ENCODE results near the gene FBXO40.

Gene FBXO40

DNA sequence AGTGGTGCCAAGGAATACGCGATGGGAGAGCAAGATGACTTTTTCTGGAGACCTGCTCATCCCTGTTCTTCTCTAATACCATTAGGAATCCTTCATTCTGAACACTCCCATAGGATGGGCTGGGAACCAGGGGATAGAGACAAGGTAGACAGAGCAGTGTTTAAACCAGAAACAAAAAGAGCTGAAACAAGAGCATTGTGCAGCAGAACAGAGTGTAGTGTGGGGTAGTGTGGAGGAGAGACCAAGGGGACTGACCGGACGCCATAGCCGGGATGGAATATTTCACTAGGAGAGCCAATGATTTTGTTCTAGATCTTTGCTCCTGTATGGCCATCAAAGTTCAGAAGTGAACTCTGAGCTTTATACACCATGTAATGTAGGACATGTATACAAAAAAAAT lies 51.9 kb downstream of the FBXO40 start:
- no peak overlapping the region for H3K14ac ChIP-seq (ENCODE audit: low read length)
- no peak overlapping the region for H2AK5ac ChIP-seq (ENCODE audit: low read depth, low read length)
- H3K23ac ChIP-seq (ENCODE audit: low read depth, low read length, poor library complexity) = no peak overlapping the region
- no peaks in the 10 kb centered on the region for H3K27me3 ChIP-seq (ENCODE audit: control insufficient read depth in 3 of 3, insufficient read depth in 3 of 3, low read depth in 1 of 3, low read length in 3 of 3)
- H3K4me2 ChIP-seq (ENCODE audit: insufficient read depth, low read length, poor library complexity, severe bottlenecking) = no peak overlapping the region
- no peak overlapping the region for H2BK120ac ChIP-seq (ENCODE audit: low read depth, low read length)
- H3K79me1 ChIP-seq (ENCODE audit: low read depth, low read length) = peaks cover 2% of the 10 kb centered on the region
- H3K9me3 ChIP-seq (replicated peaks in 1 of 2; ENCODE audit: control insufficient read depth in 2 of 2, insufficient read depth in 1 of 2, low read depth in 1 of 2, low read length in 2 of 2) = peaks cover 0 to 2% of the 10 kb centered on the region in 2 donors
- H4K91ac ChIP-seq (ENCODE audit: low read depth, low read length, poor library complexity) = no peak overlapping the region
- no peak overlapping the region for H3K4me3 ChIP-seq (ENCODE audit: low read length in 2 of 2)
- WGBS, 2 donors (ENCODE audit: extremely low coverage in 2 of 2, insufficient read length in 2 of 2, insufficient replicate concordance in 1 of 2) = no CpG with 5 or more reads among the region's 5 CpGs
- DNase-seq (ENCODE audit: low spot score) = no peak
- no peak overlapping the region for H2BK5ac ChIP-seq (ENCODE audit: low read length)
- no peak overlapping the region for H3K4ac ChIP-seq (ENCODE audit: low read length)
- no peak overlapping the region for H2AFZ ChIP-seq (ENCODE audit: low read length)
- no peak overlapping the region for H2BK15ac ChIP-seq (ENCODE audit: low read length)
- H3K36me3 ChIP-seq (replicated peaks in 1 of 2; ENCODE audit: control insufficient read depth in 2 of 2, insufficient read depth in 2 of 2, low read length in 2 of 2) = no peaks in the 10 kb centered on the region
- no peak overlapping the region for H2BK12ac ChIP-seq (ENCODE audit: low read length)
- no peak overlapping the region for H4K8ac ChIP-seq (ENCODE audit: low read depth, low read length)
- no peaks in the 10 kb centered on the region for H3K4me1 ChIP-seq (ENCODE audit: control insufficient read depth in 2 of 2, insufficient read depth in 1 of 2, low read depth in 1 of 2, low read length in 2 of 2)
- no peak overlapping the region for H3K27ac ChIP-seq (replicated peaks; ENCODE audit: low read length)
- H3K9ac ChIP-seq (ENCODE audit: low read depth, low read length, poor library complexity) = no peak overlapping the region
- no peak overlapping the region for H3K18ac ChIP-seq (ENCODE audit: low read length)

DNA sequence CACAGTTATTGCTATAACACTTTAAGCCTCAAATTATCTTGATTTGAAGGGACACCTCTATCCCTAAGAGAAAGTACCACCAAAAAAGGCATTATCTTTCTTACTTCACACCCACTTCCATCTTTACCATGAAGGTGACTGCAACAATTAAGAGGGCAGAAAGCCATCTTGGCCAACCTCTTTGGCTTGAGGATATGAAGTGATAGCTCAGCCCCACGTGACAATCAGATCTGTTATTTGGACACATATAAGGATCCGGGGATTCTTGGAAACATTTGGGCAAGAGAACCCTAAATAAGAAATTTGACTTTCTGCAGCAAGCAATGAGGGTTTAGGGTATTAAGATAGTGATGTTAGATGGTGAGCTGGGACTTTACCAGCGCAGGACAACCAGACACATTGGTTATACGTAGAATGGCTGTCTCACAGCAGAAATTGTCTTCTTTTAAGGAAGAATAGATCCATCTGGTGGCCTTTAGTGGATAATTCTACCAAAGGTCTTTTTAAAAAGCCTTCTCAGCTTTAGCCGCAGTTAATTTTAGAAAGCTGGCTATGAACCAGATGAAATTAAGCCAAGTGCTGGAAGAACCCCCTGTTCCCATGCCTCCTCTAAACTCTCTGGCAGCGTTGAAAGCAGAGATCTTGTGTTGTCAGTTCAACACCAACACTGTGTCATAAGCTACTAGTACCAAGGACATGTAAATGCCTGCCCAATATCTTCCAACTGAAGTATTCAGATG lies 55.2 kb downstream of the FBXO40 start:
- Histone ChIP-seq H2AFZ (ENCODE audit: low read length) (no peak overlapping the region), H3K9me3 (replicated peaks in 1 of 2; ENCODE audit: control insufficient read depth in 2 of 2, insufficient read depth in 1 of 2, low read depth in 1 of 2, low read length in 2 of 2) (peaks cover 0 to 2% of the 10 kb centered on the region in 2 donors), H3K23ac (ENCODE audit: low read depth, low read length, poor library complexity) (no peak overlapping the region), H3K79me1 (ENCODE audit: low read depth, low read length) (peaks cover 2% of the 10 kb centered on the region), H2BK12ac (ENCODE audit: low read length) (no peak overlapping the region), H3K18ac (ENCODE audit: low read length) (no peak overlapping the region), H2BK5ac (ENCODE audit: low read length) (no peak overlapping the region), H3K4me3 (ENCODE audit: low read length in 2 of 2) (no peak overlapping the region), H4K8ac (ENCODE audit: low read depth, low read length) (no peak overlapping the region), H4K91ac (ENCODE audit: low read depth, low read length, poor library complexity) (no peak overlapping the region), H2BK120ac (ENCODE audit: low read depth, low read length) (no peak overlapping the region), H3K9ac (ENCODE audit: low read depth, low read length, poor library complexity) (no peak overlapping the region), H3K4ac (ENCODE audit: low read length) (no peak overlapping the region), H3K36me3 (replicated peaks in 1 of 2; ENCODE audit: control insufficient read depth in 2 of 2, insufficient read depth in 2 of 2, low read length in 2 of 2) (no peaks in the 10 kb centered on the region), H2AK5ac (ENCODE audit: low read depth, low read length) (no peak overlapping the region), H3K27me3 (ENCODE audit: control insufficient read depth in 3 of 3, insufficient read depth in 3 of 3, low read depth in 1 of 3, low read length in 3 of 3) (no peaks in the 10 kb centered on the region), H2BK15ac (ENCODE audit: low read length) (no peak overlapping the region), H3K14ac (ENCODE audit: low read length) (no peak overlapping the region), H3K4me1 (ENCODE audit: control insufficient read depth in 2 of 2, insufficient read depth in 1 of 2, low read depth in 1 of 2, low read length in 2 of 2) (no peaks in the 10 kb centered on the region), H3K4me2 (ENCODE audit: insufficient read depth, low read length, poor library complexity, severe bottlenecking) (no peak overlapping the region), H3K27ac (replicated peaks; ENCODE audit: low read length) (no peak overlapping the region)
- no CpG with 5 or more reads among the region's 6 CpGs for WGBS, 2 donors (ENCODE audit: extremely low coverage in 2 of 2, insufficient read length in 2 of 2, insufficient replicate concordance in 1 of 2)
- DNase-seq (ENCODE audit: low spot score) = no peak

GRCh38 chr3:121649645-121650044 lies 56.5 kb downstream of the FBXO40 start:
- H3K4me3 ChIP-seq (ENCODE audit: low read length in 2 of 2) = no peak overlapping the region
- no peak overlapping the region for H2BK12ac ChIP-seq (ENCODE audit: low read length)
- H3K79me1 ChIP-seq (ENCODE audit: low read depth, low read length) = peaks cover 1% of the 10 kb centered on the region
- H3K4me2 ChIP-seq (ENCODE audit: insufficient read depth, low read length, poor library complexity, severe bottlenecking) = no peak overlapping the region
- no peak overlapping the region for H2BK15ac ChIP-seq (ENCODE audit: low read length)
- DNase-seq (ENCODE audit: low spot score) = no peak
- H3K4ac ChIP-seq (ENCODE audit: low read length) = no peak overlapping the region
- no peak overlapping the region for H2BK5ac ChIP-seq (ENCODE audit: low read length)
- no peak overlapping the region for H3K18ac ChIP-seq (ENCODE audit: low read length)
- H3K27me3 ChIP-seq (ENCODE audit: control insufficient read depth in 3 of 3, insufficient read depth in 3 of 3, low read depth in 1 of 3, low read length in 3 of 3) = no peaks in the 10 kb centered on the region
- no peak overlapping the region for H2AK5ac ChIP-seq (ENCODE audit: low read depth, low read length)
- H3K9me3 ChIP-seq (replicated peaks in 1 of 2; ENCODE audit: control insufficient read depth in 2 of 2, insufficient read depth in 1 of 2, low read depth in 1 of 2, low read length in 2 of 2) = no peaks in the 10 kb centered on the region
- H3K36me3 ChIP-seq (replicated peaks in 1 of 2; ENCODE audit: control insufficient read depth in 2 of 2, insufficient read depth in 2 of 2, low read length in 2 of 2) = no peaks in the 10 kb centered on the region
- H3K9ac ChIP-seq (ENCODE audit: low read depth, low read length, poor library complexity) = no peak overlapping the region
- no peak overlapping the region for H3K23ac ChIP-seq (ENCODE audit: low read depth, low read length, poor library complexity)
- no peak overlapping the region for H3K14ac ChIP-seq (ENCODE audit: low read length)
- no peak overlapping the region for H2AFZ ChIP-seq (ENCODE audit: low read length)
- H3K27ac ChIP-seq (replicated peaks; ENCODE audit: low read length) = no peak overlapping the region
- no peak overlapping the region for H2BK120ac ChIP-seq (ENCODE audit: low read depth, low read length)
- no peaks in the 10 kb centered on the region for H3K4me1 ChIP-seq (ENCODE audit: control insufficient read depth in 2 of 2, insufficient read depth in 1 of 2, low read depth in 1 of 2, low read length in 2 of 2)
- no peak overlapping the region for H4K8ac ChIP-seq (ENCODE audit: low read depth, low read length)
- H4K91ac ChIP-seq (ENCODE audit: low read depth, low read length, poor library complexity) = no peak overlapping the region

DNA sequence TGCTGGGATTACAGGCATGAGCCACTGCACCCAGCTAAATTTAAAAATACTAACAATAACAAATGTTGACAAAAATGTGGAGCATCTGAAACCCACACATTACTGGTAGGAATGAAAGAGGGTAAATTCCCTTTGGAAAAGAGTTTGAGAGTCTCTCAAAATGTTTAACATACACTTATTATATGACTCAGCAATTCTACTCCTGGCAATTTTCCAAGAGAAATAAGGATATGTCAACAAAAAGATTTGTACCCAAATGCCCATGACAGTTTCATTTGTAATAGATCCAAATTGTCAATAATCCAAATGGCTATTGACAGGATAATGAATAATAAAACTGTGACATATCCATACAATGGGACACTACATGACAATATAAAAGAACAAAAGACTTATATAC lies 58.5 kb downstream of the FBXO40 start:
- Histone ChIP-seq H3K4me2 (ENCODE audit: insufficient read depth, low read length, poor library complexity, severe bottlenecking) (no peak overlapping the region), H2BK5ac (ENCODE audit: low read length) (no peak overlapping the region), H3K27me3 (ENCODE audit: control insufficient read depth in 3 of 3, insufficient read depth in 3 of 3, low read depth in 1 of 3, low read length in 3 of 3) (no peaks in the 10 kb centered on the region), H3K4me1 (ENCODE audit: control insufficient read depth in 2 of 2, insufficient read depth in 1 of 2, low read depth in 1 of 2, low read length in 2 of 2) (no peaks in the 10 kb centered on the region), H3K27ac (replicated peaks; ENCODE audit: low read length) (no peak overlapping the region), H3K23ac (ENCODE audit: low read depth, low read length, poor library complexity) (no peak overlapping the region), H2AK5ac (ENCODE audit: low read depth, low read length) (no peak overlapping the region), H2AFZ (ENCODE audit: low read length) (no peak overlapping the region), H3K4me3 (ENCODE audit: low read length in 2 of 2) (no peak overlapping the region), H2BK12ac (ENCODE audit: low read length) (no peak overlapping the region), H3K4ac (ENCODE audit: low read length) (no peak overlapping the region), H3K36me3 (replicated peaks in 1 of 2; ENCODE audit: control insufficient read depth in 2 of 2, insufficient read depth in 2 of 2, low read length in 2 of 2) (no peaks in the 10 kb centered on the region), H4K8ac (ENCODE audit: low read depth, low read length) (no peak overlapping the region), H4K91ac (ENCODE audit: low read depth, low read length, poor library complexity) (no peak overlapping the region), H3K14ac (ENCODE audit: low read length) (no peak overlapping the region), H3K79me1 (ENCODE audit: low read depth, low read length) (no peaks in the 10 kb centered on the region), H2BK15ac (ENCODE audit: low read length) (no peak overlapping the region), H3K9ac (ENCODE audit: low read depth, low read length, poor library complexity) (no peak overlapping the region), H3K9me3 (replicated peaks in 1 of 2; ENCODE audit: control insufficient read depth in 2 of 2, insufficient read depth in 1 of 2, low read depth in 1 of 2, low read length in 2 of 2) (no peaks in the 10 kb centered on the region), H2BK120ac (ENCODE audit: low read depth, low read length) (no peak overlapping the region), H3K18ac (ENCODE audit: low read length) (no peak overlapping the region)
- DNase-seq (ENCODE audit: low spot score) = no peak

Measured in neuronal stem cell (in vitro differentiated cells).